Measurements from ENCODE around the gene MAP3K9.
A peak's percentile ranks its signal among the peaks of the same experiment; 100 is the strongest.

Gene MAP3K9

GRCh38 chr14:70785556-70785955, 23.8 kb downstream of the MAP3K9 start:
- no peak for DNase-seq

- no peak for DNase-seq
Measured at GRCh38 chr14:70784886-70785285, 24.4 kb downstream of the MAP3K9 start.

GRCh38 chr14:70782361-70782760, 27.0 kb downstream of the MAP3K9 start:
- DNase-seq = peak; percentile 45 to 59

GRCh38 chr14:70780396-70781075, 28.8 kb downstream of the MAP3K9 start:
- DNase-seq = peak; percentile 81 to 85

- no peak for DNase-seq
Measured at GRCh38 chr14:70779667-70780066, 29.6 kb downstream of the MAP3K9 start.

- DNase-seq = no peak
Measured at GRCh38 chr14:70776197-70776596, 33.1 kb downstream of the MAP3K9 start.

- no peak for DNase-seq
Measured at GRCh38 chr14:70773182-70773862, 36.0 kb downstream of the MAP3K9 start.

GRCh38 chr14:70771781-70772212, 37.5 kb downstream of the MAP3K9 start:
- peak; percentile 37 to 45 for DNase-seq

GRCh38 chr14:70770490-70770889, 38.8 kb downstream of the MAP3K9 start:
- no peak for DNase-seq

- no peak for DNase-seq
Measured at GRCh38 chr14:70759398-70759797, 49.9 kb downstream of the MAP3K9 start.

GRCh38 chr14:70755655-70756054, 53.7 kb downstream of the MAP3K9 start:
- DNase-seq = no peak

- DNase-seq = no peak
Measured at GRCh38 chr14:70754991-70755390, 54.3 kb downstream of the MAP3K9 start.

- no peak for DNase-seq
Measured at GRCh38 chr14:70753518-70753953, 55.8 kb downstream of the MAP3K9 start.

- DNase-seq = no peak
Measured at GRCh38 chr14:70748422-70748821, 60.9 kb downstream of the MAP3K9 start.

- DNase-seq = no peak
Measured at GRCh38 chr14:70744641-70745040, 64.7 kb downstream of the MAP3K9 start.

GRCh38 chr14:70742316-70742715, 67.0 kb downstream of the MAP3K9 start:
- DNase-seq = no peak

GRCh38 chr14:70741482-70741881, 67.8 kb downstream of the MAP3K9 start:
- DNase-seq = no peak

GRCh38 chr14:70735043-70735442, 74.3 kb downstream of the MAP3K9 start:
- DNase-seq = no peak

- DNase-seq = no peak
Measured at GRCh38 chr14:70731447-70732239, 77.7 kb downstream of the MAP3K9 start.

- DNase-seq = no peak
Measured at GRCh38 chr14:70730393-70730792, 78.9 kb downstream of the MAP3K9 start.

GRCh38 chr14:70726651-70727375, 82.5 kb downstream of the MAP3K9 start:
- DNase-seq = no peak

GRCh38 chr14:70724944-70725343, 84.4 kb downstream of the MAP3K9 start:
- DNase-seq = no peak

GRCh38 chr14:70724110-70724509, 85.2 kb downstream of the MAP3K9 start:
- no peak for DNase-seq
